Ascending aorta (tissue), 2 donors: ENCODE results near the gene VILL. TPM values are rescaled to one million over a fixed set of nuclear protein-coding genes. Genes with fewer than 3 reads are reported as not detected.
"Not testable (repeated sequence)": the region's sequence is repeated elsewhere in the genome, so short reads cannot be mapped to it uniquely, and the experiment has no call there.

ENCODE experiments used
- DNase-seq, 2 donors: peaks; one replicate each; pipeline ENCODE4 v3.0.0-alpha.2; 2019; ENCODE audit warnings: low spot score in 2 of 2
- H3K27ac ChIP-seq, 2 donors: fragments of 200-600 bp; sonication (generic); one replicate each; pipeline ENCODE4 v1.5.1; 2016 to 2017; ENCODE audit warnings: mild to moderate bottlenecking in 1 of 2
- H3K27me3 ChIP-seq: fragments of 200-600 bp; sonication (generic); one replicate; pipeline ENCODE4 v1.5.1; 2017
- H3K36me3 ChIP-seq, 2 donors: fragments of 200-600 bp; sonication (generic); one replicate each; pipeline ENCODE4 v1.5.1; 2016
- H3K4me1 ChIP-seq, 2 donors: fragments of 200-600 bp; sonication (generic); one replicate each; pipeline ENCODE4 v1.5.1; 2016 to 2017; ENCODE audit warnings: mild to moderate bottlenecking in 1 of 2
- H3K4me3 ChIP-seq, 2 donors: fragments of 200-600 bp; sonication (generic); one replicate each; pipeline ENCODE4 v1.5.1; 2016 to 2017; ENCODE audit warnings: mild to moderate bottlenecking in 1 of 2
- H3K9me3 ChIP-seq, 2 donors: fragments of 200-600 bp; sonication (generic); one replicate each; pipeline ENCODE4 v1.5.1; 2016
- CTCF ChIP-seq, 3 experiments: fragments of 200-600 bp in 2 of 3; fragments of 450-650 bp in 1 of 3; sonication (generic) in 2 of 3; IDR thresholded peaks; one replicate each; pipeline ENCODE4 v1.5.1; 2016 to 2019; ENCODE audit warnings: antibody characterized with exemption in 3 of 3, mild to moderate bottlenecking in 1 of 3, moderate library complexity in 1 of 3
- intact Hi-C: fragments of 100-400 bp; cut with DNase I; formaldehyde crosslinking; loops from one replicate; pipeline ENCODE4 v1.15.1; 2023
- total RNA-seq: library from RNA; depleted of rRNA; stranded (reverse); fragments of >200 nt; gene quantifications from one replicate; pipeline ENCODE4 v1.1.0, GENCODE V29; 2016

Gene VILL
- total RNA-seq, 1 donor from 2014 or later: 6.3 TPM

GRCh38 chr3:37987751-37988179 lies 2.8 kb upstream of the VILL start:
- Histone ChIP-seq H3K27ac (no peak overlapping the region), H3K9me3 (no peaks in the 10 kb centered on the region), H3K36me3 (peaks cover 3 to 5% of the 10 kb centered on the region in 2 donors), H3K27me3 (no peaks in the 10 kb centered on the region), H3K4me1 (no peaks in the 10 kb centered on the region), H3K4me3 (no peak overlapping the region)
- DNase-seq: no peak
- intact Hi-C loops: no loop called here
- no peak for TF ChIP-seq CTCF (IDR thresholded peaks at IDR 0.05)

- H3K4me3 ChIP-seq, intact Hi-C loops, DNase-seq, H3K36me3 ChIP-seq, H3K4me1 ChIP-seq, H3K9me3 ChIP-seq, H3K27me3 ChIP-seq, H3K27ac ChIP-seq: not testable (repeated sequence)
Measured at GRCh38 chr3:37988376-37988775, 2.2 kb upstream of the VILL start.

GRCh38 chr3:37988931-37989525 lies 1.6 kb upstream of the VILL start:
- H3K27ac ChIP-seq: no peak overlapping the region
- intact Hi-C loops: no loop called here
- H3K27me3 ChIP-seq: no peaks in the 10 kb centered on the region
- no peak overlapping the region for H3K4me3 ChIP-seq
- no peak for TF ChIP-seq CTCF (IDR thresholded peaks at IDR 0.05)
- peaks cover 0 to under 1% of the 10 kb centered on the region in 2 donors for H3K4me1 ChIP-seq
- H3K36me3 ChIP-seq: peaks cover 0 to under 1% of the 10 kb centered on the region in 2 donors
- DNase-seq: no peak
- no peaks in the 10 kb centered on the region for H3K9me3 ChIP-seq

GRCh38 chr3:37989821-37990480 lies 635 bp upstream of the VILL start:
- intact Hi-C loops: no loop called here
- H3K36me3 ChIP-seq: no peaks in the 10 kb centered on the region
- no peak for DNase-seq
- H3K4me1 ChIP-seq: peaks cover 0 to 8% of the 10 kb centered on the region in 2 donors
- no peaks in the 10 kb centered on the region for H3K9me3 ChIP-seq
- no peaks in the 10 kb centered on the region for H3K27me3 ChIP-seq
- no peak overlapping the region for H3K4me3 ChIP-seq
- TF ChIP-seq CTCF (IDR thresholded peaks at IDR 0.05): no peak
- H3K27ac ChIP-seq: no peak overlapping the region

GRCh38 chr3:37991109-37991508 lies 523 bp downstream of the VILL start:
- intact Hi-C loops: no loop called here
- TF ChIP-seq CTCF (IDR thresholded peaks at IDR 0.05): no peak
- H3K4me3 ChIP-seq: no peak overlapping the region
- DNase-seq: no peak
- no peaks in the 10 kb centered on the region for H3K9me3 ChIP-seq
- no peak overlapping the region for H3K27ac ChIP-seq
- H3K4me1 ChIP-seq: peaks cover 0 to 10% of the 10 kb centered on the region in 2 donors
- no peaks in the 10 kb centered on the region for H3K27me3 ChIP-seq
- H3K36me3 ChIP-seq: no peaks in the 10 kb centered on the region

GRCh38 chr3:37991823-37992222 lies 1.2 kb downstream of the VILL start:
- Histone ChIP-seq H3K27me3 (no peaks in the 10 kb centered on the region), H3K27ac (no peak overlapping the region), H3K9me3 (no peaks in the 10 kb centered on the region), H3K4me1 (peaks cover 0 to 10% of the 10 kb centered on the region in 2 donors), H3K36me3 (no peaks in the 10 kb centered on the region), H3K4me3 (no peak overlapping the region)
- no peak for DNase-seq
- no peak for TF ChIP-seq CTCF (IDR thresholded peaks at IDR 0.05)
- intact Hi-C loops: no loop called here
